Esophagus muscularis mucosa (tissue), 3 donors: ENCODE data around the gene SH3BGR.

Experiments used
- CTCF ChIP-seq, 3 experiments: fragments of 200-600 bp in 2 of 3; fragments of 450-650 bp in 1 of 3; sonication (generic) in 2 of 3; IDR thresholded peaks; one replicate each; pipeline ENCODE4 v1.5.1; 2017 to 2019; ENCODE audit warnings: antibody characterized with exemption in 3 of 3, mild to moderate bottlenecking in 2 of 3, moderate library complexity in 1 of 3
- POLR2A ChIP-seq: fragments of 450-650 bp; IDR thresholded peaks from one replicate; pipeline ENCODE4 v1.6.1; 2017; ENCODE audit warnings: antibody characterized with exemption, moderate library complexity, mild to moderate bottlenecking, low read depth
- POLR2AphosphoS5 ChIP-seq, 2 donors: sonication (generic); formaldehyde crosslinking; IDR thresholded peaks; one replicate each; pipeline ENCODE4 v1.6.1; 2017; ENCODE audit warnings: antibody characterized with exemption in 2 of 2

- TF ChIP-seq CTCF (IDR thresholded peaks at IDR 0.05) (no peak), POLR2A (no peak), POLR2AphosphoS5 (IDR thresholded peaks at IDR 0.05) (no peak)
Observed at GRCh38 chr21:39489380-39489924, 37.7 kb downstream of the SH3BGR start.
